A549 (cell line): ENCODE measurements around the gene ZNF652. TPM values are rescaled to one million over a fixed set of nuclear protein-coding genes. Genes with fewer than 3 reads are reported as not detected.

Experiments
- ATAC-seq, 2 experiments: fragments of 200-7000 bp in 1 of 2; fragments of >200 bp in 1 of 2; cut with Nextera tagmentation in 1 of 2; cut with Tn5 transposase in 1 of 2; 3 replicates each; pipeline versions ENCODE4 v1.8.0 to v1.9.1; 2018 to 2020; ENCODE audit warnings: mild to moderate bottlenecking in 1 of 2, moderate library complexity in 1 of 2
- CTCF ChIA-PET: fragments of 300-600 bp; sonication (Branson Sonifier 250); formaldehyde crosslinking; extraction: SDS; loops from one replicate; lab custom pipeline; 2021; ENCODE audit warnings: antibody characterized with exemption, inconsistent platforms; lab: Yijun Ruan, JAX
- POLR2A ChIA-PET: fragments of 350-600 bp; formaldehyde crosslinking; extraction: SDS; loops from one replicate; lab custom pipeline; 2021; ENCODE audit warnings: antibody characterized with exemption, inconsistent platforms; lab: Yijun Ruan, JAX
- DNase-seq, 2 experiments: peaks; one replicate each; pipeline versions ENCODE4 v3.0.0 to v3.0.0-alpha.2; 2011 to 2016; ENCODE audit warnings: low read depth in 1 of 2, low spot score in 1 of 2
- FAIRE-seq: peaks from 2 replicates; lab custom pipeline; 2011; peaks lifted over from hg19 to GRCh38; lab: Jason Lieb, UNC
- H3K27ac ChIP-seq, 2 experiments: fragments of >200 bp; sonication (Bioruptor Twin); formaldehyde crosslinking; 3 replicates each; pipeline ENCODE4 v1.5.1; 2016 to 2017
- H3K4me1 ChIP-seq: fragments of >200 bp; sonication (Bioruptor Twin); formaldehyde crosslinking; 3 replicates; pipeline ENCODE4 v1.6.1; 2016
- H3K4me2 ChIP-seq: fragments of >200 bp; sonication (Bioruptor Twin); formaldehyde crosslinking; 3 replicates; pipeline ENCODE4 v1.6.1; 2016
- H3K4me3 ChIP-seq: fragments of >200 bp; sonication (Bioruptor Twin); formaldehyde crosslinking; 3 replicates; pipeline ENCODE4 v1.5.1; 2016
- H3K9me3 ChIP-seq: fragments of >200 bp; sonication (Bioruptor Twin); formaldehyde crosslinking; 3 replicates; pipeline ENCODE4 v1.6.1; 2016
- ATOH8 ChIP-seq: fragments of 250-450 bp; sonication (Bioruptor Pico); IDR thresholded peaks from 2 replicates; pipeline ENCODE4 v1.5.0; 2020; ENCODE audit warnings: low read depth, mild to moderate bottlenecking, moderate library complexity
- BHLHE40 ChIP-seq: IDR thresholded peaks from 2 replicates; pipeline ENCODE4 v1.6.1; 2012; ENCODE audit warnings: low read depth, low read length, inconsistent platforms
- CTCF ChIP-seq: fragments of >200 bp; sonication (Bioruptor Twin); formaldehyde crosslinking; IDR thresholded peaks from 3 replicates; pipeline ENCODE4 v1.5.1; 2016
- E2F6 ChIP-seq: IDR thresholded peaks from 2 replicates; pipeline ENCODE4 v1.6.1; 2012; ENCODE audit warnings: low read depth, borderline replicate concordance
- EP300 ChIP-seq, 2 experiments: fragments of >200 bp; sonication (Bioruptor Twin); formaldehyde crosslinking; IDR thresholded peaks; 2 replicates in 1 of 2; 3 replicates in 1 of 2; pipeline ENCODE4 v1.6.1; 2016 to 2017
- FOSL2 ChIP-seq, 2 experiments: fragments of 450-650 bp in 1 of 2; fragments of >200 bp in 1 of 2; sonication (Bioruptor Twin) in 1 of 2; formaldehyde crosslinking; IDR thresholded peaks; 2 replicates each; pipeline versions ENCODE4 v1.5.0 to v1.6.1; 2016 to 2020; ENCODE audit warnings: mild to moderate bottlenecking in 1 of 2, moderate library complexity in 1 of 2
- FOXS1 ChIP-seq: fragments of 250-450 bp; sonication (Bioruptor Pico); IDR thresholded peaks from 2 replicates; pipeline ENCODE4 v1.5.0; 2020; ENCODE audit warnings: mild to moderate bottlenecking, moderate library complexity
- HDAC2 ChIP-seq: fragments of 200-600 bp; sonication (generic); IDR thresholded peaks from 2 replicates; pipeline ENCODE4 v1.6.1; 2016
- HOXB5 ChIP-seq: fragments of 250-450 bp; sonication (Bioruptor Pico); IDR thresholded peaks from 2 replicates; pipeline ENCODE4 v1.5.0; 2020; ENCODE audit warnings: mild to moderate bottlenecking, moderate library complexity
- JUNB ChIP-seq: fragments of >200 bp; sonication (Bioruptor Twin); formaldehyde crosslinking; IDR thresholded peaks from 2 replicates; pipeline ENCODE4 v1.6.1; 2016
- MAFK ChIP-seq: fragments of 450-650 bp; IDR thresholded peaks from 2 replicates; pipeline ENCODE4 v1.6.1; 2014; ENCODE audit not compliant: partially characterized antibody
- MYC ChIP-seq: IDR thresholded peaks from 2 replicates; pipeline ENCODE4 v1.6.1; 2012; ENCODE audit warnings: mild to moderate bottlenecking, inconsistent platforms, low read length, improper control_type of control experiment, borderline replicate concordance
- NFE2L2 ChIP-seq: fragments of 150-350 bp; conservative IDR thresholded peaks from 2 replicates; pipeline ENCODE4 v1.6.1; 2014; ENCODE audit warnings: low read length
- WGBS: methylation state at CpG from one replicate; pipeline ENCODE4 v1.1.6; 2017; ENCODE audit errors: missing lambda C conversion rate; 5-methylcytosine and 5-hydroxymethylcytosine counted together
- polyA plus RNA-seq, 4 experiments: library from polyadenylated mRNA; depleted of rRNA in 3 of 4; stranded (reverse); fragments of >200 nt; fragmentation: RNase III in 1 of 4; extraction: RNeasy Plus Mini Kit Qiagen cat#74134 plus additional on column Dnase treatment in 1 of 4; gene quantifications; 2 replicates in 3 of 4; 3 replicates in 1 of 4; pipeline ENCODE4 v1.2.3, GENCODE V29; 2011 to 2017

The ZNF652 gene
- polyA plus RNA-seq, 2 of the 4 experiments (the other 2 are of a cell fraction), result 5.7 to 14.8 TPM

- Histone ChIP-seq H3K4me2 (peak overlapping the region; percentile 35), H3K9me3 (no peaks in the 10 kb centered on the region), H3K4me3 (no peak overlapping the region), H3K4me1 (peaks cover 8% of the 10 kb centered on the region), H3K27ac (peak overlapping the region; percentile 54 to 61)
- ATAC-seq, result no peak
- POLR2A ChIA-PET, result interaction anchor here (0.7 kb wide), 1 partner anchor 24 kb away, joined by 5 read pairs; no protein-coding TSS in a partner anchor
- DNase-seq, result no peak
- FAIRE-seq, result peak; percentile 63
- CTCF ChIA-PET, result interaction anchor here (1.3 to 1.5 kb wide), 3 partner anchors 17 to 60 kb away, joined by 3 to 6 read pairs (median 4); no protein-coding TSS in a partner anchor
- TF ChIP-seq E2F6 (no peak), NFE2L2 (peak; percentile 87), MAFK (peak; percentile 96), HOXB5 (no peak)
- 31% methylated on average over 1 of the region's 1 CpG for WGBS
Measured at GRCh38 chr17:49333804-49334203, 28.2 kb downstream of the ZNF652 start.

- DNase-seq (no peak), FAIRE-seq (no peak), ATAC-seq (no peak)
- WGBS, result 80% methylated on average over 5 of the region's 5 CpGs
- TF ChIP-seq CTCF, result no peak
- TF ChIP-seq HDAC2, result no peak
- TF ChIP-seq NFE2L2, result no peak
- no peak for TF ChIP-seq FOSL2 (IDR thresholded peaks at IDR 0.05)
- 0 out of 2 replicates have a peak, but pooled peaks have one; percentile 13 for TF ChIP-seq FOSL2 (CRISPR knock-in tag; IDR thresholded peaks at IDR 0.05)
- TF ChIP-seq ATOH8 (CRISPR knock-in tag), result no peak
- Histone ChIP-seq H3K4me3 (no peak overlapping the region), H3K27ac (no peak overlapping the region), H3K4me1 (0 out of 3 replicates have a peak, but pooled peaks cover 2% of the 10 kb centered on the region), H3K4me2 (no peak overlapping the region), H3K9me3 (no peaks in the 10 kb centered on the region)
- POLR2A ChIA-PET, result no interaction called here
- CTCF ChIA-PET, result interaction anchor here (0.8 to 3.1 kb wide), 8 partner anchors 9 to 228 kb away, joined by 3 to 26 read pairs (median 6); no protein-coding TSS in a partner anchor
Measured at GRCh38 chr17:49327835-49328784, 33.9 kb downstream of the ZNF652 start.

- no peak for DNase-seq
- FAIRE-seq, result no peak
- no peak for ATAC-seq
- H3K27ac ChIP-seq, result no peak overlapping the region
- no peak overlapping the region for H3K4me2 ChIP-seq
- H3K9me3 ChIP-seq, result no peaks in the 10 kb centered on the region
- ChIA-PET CTCF (interaction anchor here (0.6 to 17.2 kb wide), 5 partner anchors 11 to 769 kb away, joined by 3 to 417 read pairs (median 4); no protein-coding TSS in a partner anchor), POLR2A (no interaction called here)
- WGBS, result 86% methylated on average over 2 of the region's 2 CpGs
- H3K4me1 ChIP-seq, result 0 out of 3 replicates have a peak, but pooled peaks cover 2% of the 10 kb centered on the region
- no peak for TF ChIP-seq JUNB
- H3K4me3 ChIP-seq, result no peak overlapping the region
Measured at GRCh38 chr17:49325980-49326379, 36.1 kb downstream of the ZNF652 start.

GRCh38 chr17:49318435-49318965 is 43.5 kb downstream of the ZNF652 start:
- ATAC-seq (no peak), DNase-seq (no peak), FAIRE-seq (no peak)
- Histone ChIP-seq H3K27ac (no peak overlapping the region), H3K4me2 (no peak overlapping the region), H3K4me3 (no peak overlapping the region), H3K9me3 (no peaks in the 10 kb centered on the region)
- WGBS, result 94% methylated on average over 6 of the region's 6 CpGs
- POLR2A ChIA-PET, result no interaction called here
- TF ChIP-seq FOXS1 (CRISPR knock-in tag) (no peak), EP300 (IDR thresholded peaks at IDR 0.05) (no peak), MAFK (peak; percentile 99), MYC (no peak), BHLHE40 (no peak)
- TF ChIP-seq, all 56 proteins: peak for 1
- H3K4me1 ChIP-seq, result peaks cover 13% of the 10 kb centered on the region
- CTCF ChIA-PET, result interaction anchor here (0.9 to 17.2 kb wide), 9 partner anchors 10 to 238 kb away, joined by 3 to 417 read pairs (median 5); no protein-coding TSS in a partner anchor
